ENCODE results near the gene NAXD.
"Not testable (repeated sequence)": the region's sequence is repeated elsewhere in the genome, so short reads cannot be mapped to it uniquely, and the experiment has no call there.

NAXD gene

GRCh38 chr13:110593430-110594130, 21.8 kb upstream of the NAXD start:
- peak; percentile 38 for TF ChIP-seq CTCF (IDR thresholded peaks at IDR 0.05)
- H3K27ac ChIP-seq = no peak overlapping the region
- no peak for DNase-seq (ENCODE audit: low spot score)
- H3K4me3 ChIP-seq = no peak overlapping the region

GRCh38 chr13:110597041-110597689, 18.2 kb upstream of the NAXD start:
- no peak for DNase-seq (ENCODE audit: low spot score)
- no peak overlapping the region for H3K27ac ChIP-seq
- H3K4me3 ChIP-seq = no peak overlapping the region
- no peak for TF ChIP-seq CTCF (IDR thresholded peaks at IDR 0.05)

GRCh38 chr13:110600261-110600819, 15.0 kb upstream of the NAXD start:
- Histone ChIP-seq H3K4me3 (no peak overlapping the region), H3K27ac (no peak overlapping the region)
- DNase-seq (ENCODE audit: low spot score) = no peak
- no peak for TF ChIP-seq CTCF (IDR thresholded peaks at IDR 0.05)

GRCh38 chr13:110600980-110601379, 14.4 kb upstream of the NAXD start:
- H3K27ac ChIP-seq = no peak overlapping the region
- no peak for TF ChIP-seq CTCF (IDR thresholded peaks at IDR 0.05)
- no peak for DNase-seq (ENCODE audit: low spot score)
- no peak overlapping the region for H3K4me3 ChIP-seq

GRCh38 chr13:110605132-110605531, 10.2 kb upstream of the NAXD start:
- no peak for DNase-seq (ENCODE audit: low spot score)
- H3K4me3 ChIP-seq = no peak overlapping the region
- no peak overlapping the region for H3K27ac ChIP-seq
- TF ChIP-seq CTCF (IDR thresholded peaks at IDR 0.05) = no peak

GRCh38 chr13:110606281-110606680, 9.1 kb upstream of the NAXD start:
- H3K4me3 ChIP-seq; H3K27ac ChIP-seq; DNase-seq (ENCODE audit: low spot score): not testable (repeated sequence)

GRCh38 chr13:110607675-110608224, 7.6 kb upstream of the NAXD start:
- TF ChIP-seq CTCF (IDR thresholded peaks at IDR 0.05) = no peak
- Histone ChIP-seq H3K27ac (no peak overlapping the region), H3K4me3 (no peak overlapping the region)
- DNase-seq (ENCODE audit: low spot score) = no peak
